ENCODE measurements around the gene GSAP.

The GSAP gene

DNA sequence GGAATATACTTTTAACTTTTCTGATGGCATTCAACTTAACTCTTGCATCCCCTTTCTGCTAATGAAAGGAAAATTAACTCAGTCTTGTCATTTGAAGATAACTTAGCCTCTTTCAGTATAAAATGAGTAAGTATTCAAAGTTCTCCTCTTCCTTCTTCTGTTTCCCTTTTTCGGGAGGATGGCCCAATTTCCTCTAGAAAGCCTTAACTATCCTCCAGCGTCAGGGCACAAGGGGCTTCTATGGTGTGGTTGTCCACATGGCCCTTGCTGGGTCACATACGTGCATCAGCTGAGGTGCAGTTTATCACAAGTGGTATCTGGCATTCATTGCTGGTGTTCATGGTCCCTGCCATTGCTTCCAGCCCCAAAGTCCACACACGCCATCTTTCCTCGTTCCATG, 17.8 kb upstream of the GSAP start:
- TF ChIP-seq, protein P1, sequence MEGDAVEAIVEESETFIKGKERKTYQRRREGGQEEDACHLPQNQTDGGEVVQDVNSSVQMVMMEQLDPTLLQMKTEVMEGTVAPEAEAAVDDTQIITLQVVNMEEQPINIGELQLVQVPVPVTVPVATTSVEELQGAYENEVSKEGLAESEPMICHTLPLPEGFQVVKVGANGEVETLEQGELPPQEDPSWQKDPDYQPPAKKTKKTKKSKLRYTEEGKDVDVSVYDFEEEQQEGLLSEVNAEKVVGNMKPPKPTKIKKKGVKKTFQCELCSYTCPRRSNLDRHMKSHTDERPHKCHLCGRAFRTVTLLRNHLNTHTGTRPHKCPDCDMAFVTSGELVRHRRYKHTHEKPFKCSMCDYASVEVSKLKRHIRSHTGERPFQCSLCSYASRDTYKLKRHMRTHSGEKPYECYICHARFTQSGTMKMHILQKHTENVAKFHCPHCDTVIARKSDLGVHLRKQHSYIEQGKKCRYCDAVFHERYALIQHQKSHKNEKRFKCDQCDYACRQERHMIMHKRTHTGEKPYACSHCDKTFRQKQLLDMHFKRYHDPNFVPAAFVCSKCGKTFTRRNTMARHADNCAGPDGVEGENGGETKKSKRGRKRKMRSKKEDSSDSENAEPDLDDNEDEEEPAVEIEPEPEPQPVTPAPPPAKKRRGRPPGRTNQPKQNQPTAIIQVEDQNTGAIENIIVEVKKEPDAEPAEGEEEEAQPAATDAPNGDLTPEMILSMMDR (IDR thresholded peaks at IDR 0.05), result no peak

DNA sequence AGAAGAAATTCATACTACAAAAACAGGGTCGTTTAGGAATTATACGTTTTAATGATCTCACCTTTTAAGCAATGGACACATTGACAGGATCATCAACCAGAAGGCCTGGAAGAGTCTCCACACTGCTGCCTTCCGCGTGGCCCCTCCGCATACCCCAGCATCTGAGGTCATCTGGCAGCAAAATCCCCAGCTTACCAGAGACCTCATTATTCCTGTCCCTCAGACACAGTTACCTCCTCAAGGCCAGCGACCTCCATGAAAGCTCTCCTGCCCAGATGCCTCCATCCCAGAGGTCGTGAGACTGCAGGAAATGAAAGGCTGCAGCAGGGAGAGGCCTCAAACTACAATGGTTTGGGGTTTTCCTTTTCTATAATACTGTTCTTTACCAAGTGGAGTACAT, 14.8 kb upstream of the GSAP start:
- TF ChIP-seq, protein P1 (IDR thresholded peaks at IDR 0.05), result no peak

DNA sequence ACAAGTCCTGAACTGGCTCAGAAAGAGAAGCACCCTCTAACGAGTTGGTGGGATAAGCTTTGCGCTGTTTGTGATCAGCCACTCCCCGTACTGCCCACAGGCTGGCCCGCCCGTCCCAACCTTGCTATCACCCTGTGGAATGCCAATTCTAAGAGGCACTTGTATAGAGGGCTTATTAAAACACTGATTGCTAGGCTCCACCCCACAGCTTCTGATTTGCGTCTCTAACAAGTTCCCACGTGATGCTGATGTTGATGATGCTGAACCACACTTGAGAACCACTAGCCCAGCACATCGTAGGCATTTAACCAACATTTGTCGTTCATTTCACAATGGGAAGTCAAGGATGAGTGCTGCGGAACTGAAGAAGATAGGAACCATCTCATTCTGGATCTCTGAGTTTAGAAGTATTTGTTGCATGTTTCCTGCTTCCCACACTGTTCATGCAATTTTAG, 12.7 kb upstream of the GSAP start:
- TF ChIP-seq, protein P1 (IDR thresholded peaks at IDR 0.05), result no peak

DNA sequence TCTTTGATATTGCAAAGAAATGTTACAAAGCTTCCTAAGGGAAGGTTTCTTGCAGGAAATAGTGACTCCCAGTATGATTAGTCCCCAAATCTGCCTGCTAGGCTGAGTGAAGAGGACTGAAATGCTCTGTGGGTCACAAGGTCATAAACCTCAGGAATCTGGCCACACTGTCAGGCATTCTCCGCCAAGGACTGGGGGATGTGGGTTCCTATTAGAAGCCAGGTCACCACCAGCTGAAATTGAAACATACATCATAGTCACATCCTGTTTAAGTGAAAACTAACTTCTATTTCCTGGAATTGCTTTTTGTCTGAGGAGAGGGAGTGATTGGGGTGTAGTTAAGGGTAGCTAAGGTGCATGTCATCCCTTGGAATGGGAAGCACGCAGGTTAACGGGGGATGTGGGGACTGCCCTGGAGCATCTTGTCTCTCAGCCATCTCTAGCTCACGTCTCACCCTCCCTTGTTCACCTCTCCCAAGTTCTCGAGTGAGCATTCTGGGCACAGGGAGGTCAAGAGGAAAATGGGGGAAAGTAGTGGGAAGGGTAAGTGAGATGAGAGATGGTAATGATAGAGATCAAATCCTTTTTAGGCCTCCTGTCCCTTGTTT, 12.0 kb upstream of the GSAP start:
- TF ChIP-seq, protein P1 (IDR thresholded peaks at IDR 0.05), result no peak

DNA sequence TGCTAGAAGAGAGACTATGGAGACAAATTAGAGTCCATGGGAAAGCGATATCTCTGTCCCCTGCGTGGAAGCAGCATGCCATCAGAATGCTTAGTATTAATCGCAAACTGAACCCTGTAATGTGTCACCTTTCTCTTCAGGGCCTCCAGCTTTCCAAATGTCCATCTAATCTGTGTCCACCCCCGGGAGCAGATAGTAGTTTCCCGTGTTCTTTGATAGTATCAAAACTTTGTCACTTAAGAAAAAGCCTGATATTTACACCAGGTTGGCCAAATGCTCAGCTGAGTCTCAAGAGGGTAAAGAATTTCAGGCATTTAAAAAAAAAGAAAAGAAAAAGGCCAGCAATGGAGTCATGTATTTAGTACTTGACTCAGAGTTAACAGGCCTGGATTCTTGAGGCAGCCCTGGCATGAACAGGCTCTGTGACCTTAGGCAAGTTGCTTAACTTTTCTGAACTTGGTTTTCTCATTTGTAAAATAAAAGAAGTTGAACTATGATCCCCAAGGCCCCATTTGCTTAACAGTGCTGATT, 10.4 kb upstream of the GSAP start:
- TF ChIP-seq, protein P1 (IDR thresholded peaks at IDR 0.05), result no peak

DNA sequence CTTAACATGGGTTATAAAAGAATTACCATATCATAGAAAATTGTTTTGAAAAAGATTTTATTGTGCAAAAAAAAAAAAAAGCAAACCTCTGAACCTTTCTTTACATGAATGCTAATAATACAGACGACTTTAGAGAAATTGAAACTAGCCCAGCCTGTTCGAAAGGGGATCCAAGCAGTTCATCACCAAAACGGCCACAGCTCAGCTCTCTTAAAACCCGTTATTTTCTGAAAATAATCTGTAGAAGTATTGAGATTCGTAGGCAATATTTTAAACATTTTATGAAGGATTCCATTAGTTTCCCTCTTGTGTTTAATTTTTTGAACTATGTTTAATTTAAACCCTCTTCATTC, 9.9 kb upstream of the GSAP start:
- TF ChIP-seq, protein P1 (IDR thresholded peaks at IDR 0.05), result no peak

DNA sequence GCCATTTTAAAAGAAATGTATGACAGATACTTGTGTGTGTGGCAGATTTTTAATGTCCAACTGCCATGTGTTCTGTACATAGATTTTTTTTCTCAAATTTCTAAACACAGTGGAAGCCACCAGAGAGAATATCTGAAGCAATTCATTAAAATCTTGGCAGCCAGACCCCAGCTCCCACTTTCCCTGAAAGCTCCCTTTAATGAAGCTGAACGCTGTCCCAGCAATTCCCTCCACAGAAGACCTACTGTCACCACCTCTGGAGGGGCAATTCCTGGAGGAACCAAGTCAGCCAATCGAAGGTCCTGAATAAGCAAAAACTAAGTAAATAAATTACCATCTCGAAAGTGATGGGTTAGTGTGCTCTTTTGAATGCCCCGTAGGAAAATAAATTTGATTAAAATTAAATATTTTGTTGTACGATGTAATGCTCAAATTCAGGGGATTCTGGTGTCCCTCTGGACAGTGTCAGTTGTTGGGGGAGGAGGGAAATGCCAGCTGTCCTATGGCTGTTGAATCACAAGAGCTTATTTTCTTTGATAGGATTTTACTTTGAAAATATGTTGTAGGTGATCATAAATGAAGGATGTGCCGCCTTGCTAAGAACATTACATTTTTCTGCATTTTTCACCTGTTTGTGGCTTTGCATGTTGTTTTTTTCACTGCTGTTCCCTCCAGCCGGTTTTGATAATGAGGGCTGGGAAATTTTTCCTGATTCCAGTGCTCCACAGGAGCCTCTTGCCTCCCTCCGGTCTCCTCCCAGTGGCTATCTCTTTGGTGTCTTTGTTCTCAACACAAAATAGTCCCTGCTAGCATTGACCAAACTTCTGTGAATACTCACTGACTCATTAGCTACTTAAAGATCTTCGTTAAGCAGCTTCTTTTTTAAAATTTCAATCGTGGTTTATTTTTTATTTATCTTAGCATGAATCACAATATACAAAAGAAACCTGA, 9.2 kb upstream of the GSAP start:
- TF ChIP-seq, protein P1 (IDR thresholded peaks at IDR 0.05), result no peak

Data from LNCAP (cell line).